ENCODE results near the gene C10orf71. TPM values are rescaled to one million over a fixed set of nuclear protein-coding genes. Genes with fewer than 3 reads are reported as not detected.
A peak's percentile ranks its signal among the peaks of the same experiment; 100 is the strongest.

Gene C10orf71
- total RNA-seq, 4 donors from 2014 or later = not detected

DNA sequence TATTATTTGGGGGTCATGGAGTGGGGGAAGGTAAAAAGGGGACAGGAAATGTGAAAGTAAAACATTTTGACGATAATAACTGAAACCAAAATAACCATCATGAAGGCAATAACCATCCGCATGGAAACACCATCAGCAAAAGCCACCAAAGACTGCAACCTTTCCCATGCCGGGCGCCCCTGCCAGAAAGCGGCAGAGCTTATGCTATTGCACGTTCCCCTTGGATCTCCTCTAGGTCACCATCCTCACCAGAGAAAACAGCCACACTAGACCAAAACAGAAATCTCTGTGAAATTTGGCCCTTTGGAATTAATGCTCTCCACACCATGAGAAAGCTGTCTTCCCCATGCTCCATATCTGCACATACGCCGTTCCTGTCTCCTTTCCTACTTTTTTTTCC, 65.8 kb downstream of the C10orf71 start:
- Histone ChIP-seq H3K4me3 (no peak overlapping the region), H3K9me3 (no peaks in the 10 kb centered on the region), H3K27me3 (peaks cover 3% of the 10 kb centered on the region), H3K27ac (no peak overlapping the region), H3K4me1 (peaks cover 10% of the 10 kb centered on the region), H3K36me3 (no peaks in the 10 kb centered on the region)
- TF ChIP-seq EP300 (IDR thresholded peaks at IDR 0.05) = no peak
- TF ChIP-seq, protein P1, sequence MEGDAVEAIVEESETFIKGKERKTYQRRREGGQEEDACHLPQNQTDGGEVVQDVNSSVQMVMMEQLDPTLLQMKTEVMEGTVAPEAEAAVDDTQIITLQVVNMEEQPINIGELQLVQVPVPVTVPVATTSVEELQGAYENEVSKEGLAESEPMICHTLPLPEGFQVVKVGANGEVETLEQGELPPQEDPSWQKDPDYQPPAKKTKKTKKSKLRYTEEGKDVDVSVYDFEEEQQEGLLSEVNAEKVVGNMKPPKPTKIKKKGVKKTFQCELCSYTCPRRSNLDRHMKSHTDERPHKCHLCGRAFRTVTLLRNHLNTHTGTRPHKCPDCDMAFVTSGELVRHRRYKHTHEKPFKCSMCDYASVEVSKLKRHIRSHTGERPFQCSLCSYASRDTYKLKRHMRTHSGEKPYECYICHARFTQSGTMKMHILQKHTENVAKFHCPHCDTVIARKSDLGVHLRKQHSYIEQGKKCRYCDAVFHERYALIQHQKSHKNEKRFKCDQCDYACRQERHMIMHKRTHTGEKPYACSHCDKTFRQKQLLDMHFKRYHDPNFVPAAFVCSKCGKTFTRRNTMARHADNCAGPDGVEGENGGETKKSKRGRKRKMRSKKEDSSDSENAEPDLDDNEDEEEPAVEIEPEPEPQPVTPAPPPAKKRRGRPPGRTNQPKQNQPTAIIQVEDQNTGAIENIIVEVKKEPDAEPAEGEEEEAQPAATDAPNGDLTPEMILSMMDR (IDR thresholded peaks at IDR 0.05) = no peak
- TF ChIP-seq POLR2AphosphoS5 (IDR thresholded peaks at IDR 0.05) = no peak
- TF ChIP-seq POLR2A (IDR thresholded peaks at IDR 0.05) = no peak
- DNase-seq (ENCODE audit: low spot score in 2 of 2) = peak in 1 of 2 donors; percentile 50
- 90% methylated on average over 8 of the region's 8 CpGs for WGBS

DNA sequence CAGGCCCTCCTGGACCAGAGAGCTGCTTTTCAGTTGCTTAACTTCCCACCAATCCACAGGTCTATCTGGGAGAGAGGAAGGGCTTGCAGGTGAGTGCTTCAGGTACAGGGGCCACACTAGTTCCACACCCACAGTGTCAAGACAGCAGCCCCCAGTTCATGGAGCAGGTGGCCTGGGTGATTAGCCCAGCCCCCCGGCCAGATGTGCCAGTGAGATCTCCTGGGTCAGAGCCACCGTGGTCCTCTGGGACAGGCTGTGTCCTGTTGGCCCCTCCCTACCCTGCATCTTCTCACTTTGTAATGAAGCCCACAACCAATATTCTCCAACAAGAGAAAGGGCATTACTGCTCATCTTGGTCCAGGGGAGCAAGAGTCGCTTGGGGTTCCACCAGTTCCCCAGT, 66.3 kb downstream of the C10orf71 start:
- peaks cover 5% of the 10 kb centered on the region for H3K4me1 ChIP-seq
- no peak overlapping the region for H3K4me3 ChIP-seq
- no peak for TF ChIP-seq POLR2A (IDR thresholded peaks at IDR 0.05)
- no peak for TF ChIP-seq EP300 (IDR thresholded peaks at IDR 0.05)
- TF ChIP-seq POLR2AphosphoS5 (IDR thresholded peaks at IDR 0.05) = no peak
- TF ChIP-seq, protein P1 (IDR thresholded peaks at IDR 0.05) = no peak
- WGBS = 75% methylated on average over 3 of the region's 3 CpGs
- no peaks in the 10 kb centered on the region for H3K9me3 ChIP-seq
- peak in 1 of 2 donors; percentile 32 for DNase-seq (ENCODE audit: low spot score in 2 of 2)
- H3K36me3 ChIP-seq = no peaks in the 10 kb centered on the region
- H3K27ac ChIP-seq = no peak overlapping the region
- peaks cover 4% of the 10 kb centered on the region for H3K27me3 ChIP-seq

DNA sequence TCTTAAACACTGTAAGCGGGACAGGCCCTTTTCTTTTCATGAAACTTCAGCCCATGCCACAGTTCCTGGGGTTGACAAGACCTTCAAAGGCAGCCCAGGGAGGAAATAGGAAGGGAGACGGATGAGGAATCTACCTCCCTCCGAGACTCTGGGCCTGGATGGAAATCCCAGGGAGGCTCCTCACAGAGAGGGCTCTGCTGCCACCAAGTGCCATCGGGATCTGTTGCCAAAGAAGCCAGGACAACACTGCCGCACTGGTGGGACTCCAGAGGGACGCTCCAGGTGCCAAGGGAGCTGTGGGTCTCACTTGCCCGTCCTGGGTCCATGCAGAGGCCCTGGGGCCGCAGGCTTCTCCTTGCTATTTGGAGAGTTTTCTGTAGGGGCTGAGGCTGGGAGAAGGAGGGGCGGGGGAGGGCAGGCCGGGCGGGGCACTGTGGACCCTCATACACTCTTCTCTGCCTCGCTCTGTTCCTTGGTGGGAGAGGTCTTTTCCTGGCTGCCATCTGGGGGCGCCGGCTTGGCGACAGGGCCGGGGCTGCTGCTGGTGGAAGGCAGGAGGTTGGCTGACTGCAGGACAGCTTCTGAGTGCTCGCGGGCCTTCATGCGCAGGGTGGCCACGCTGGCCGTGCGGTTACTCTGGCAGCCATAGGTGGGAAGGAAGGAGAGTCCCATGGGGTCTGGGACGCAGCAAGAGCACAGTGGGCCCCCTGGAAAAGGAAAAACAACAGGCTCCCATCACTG, 66.9 kb downstream of the C10orf71 start:
- TF ChIP-seq POLR2A (IDR thresholded peaks at IDR 0.05) (no peak), POLR2AphosphoS5 (IDR thresholded peaks at IDR 0.05) (no peak), EP300 (IDR thresholded peaks at IDR 0.05) (no peak)
- TF ChIP-seq, protein P1 (IDR thresholded peaks at IDR 0.05) = no peak
- Histone ChIP-seq H3K9me3 (no peaks in the 10 kb centered on the region), H3K4me1 (no peaks in the 10 kb centered on the region), H3K4me3 (no peak overlapping the region), H3K27ac (no peak overlapping the region), H3K36me3 (no peaks in the 10 kb centered on the region), H3K27me3 (peaks cover 8% of the 10 kb centered on the region)
- WGBS = 80% methylated on average over 21 of the region's 23 CpGs
- DNase-seq (ENCODE audit: low spot score in 2 of 2) = peak in 1 of 2 donors; percentile 57

DNA sequence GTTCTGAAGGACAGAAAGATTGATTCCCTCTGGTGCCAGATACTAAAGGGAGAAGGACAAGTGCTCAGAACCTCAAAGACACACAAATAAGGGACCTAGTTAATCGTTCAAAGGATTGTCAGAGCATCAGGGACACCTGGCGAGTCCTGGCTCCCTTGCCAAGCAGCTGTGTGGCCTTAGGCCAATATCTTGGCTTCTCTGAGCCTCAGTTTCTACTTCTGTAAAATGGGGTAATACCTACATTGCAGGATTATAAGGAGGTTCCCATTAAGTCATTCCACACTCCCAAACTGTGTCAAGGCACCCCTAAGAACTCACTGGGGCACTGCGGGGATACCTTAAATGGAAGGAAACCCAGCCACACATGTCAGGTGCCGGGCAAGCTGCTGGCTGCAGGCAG, 67.5 kb downstream of the C10orf71 start:
- peak in 1 of 2 donors; percentile 37 for DNase-seq (ENCODE audit: low spot score in 2 of 2)
- Histone ChIP-seq H3K9me3 (no peaks in the 10 kb centered on the region), H3K27ac (no peak overlapping the region), H3K4me1 (no peaks in the 10 kb centered on the region), H3K27me3 (peaks cover 8% of the 10 kb centered on the region), H3K4me3 (no peak overlapping the region), H3K36me3 (no peaks in the 10 kb centered on the region)
- WGBS = 67% methylated on average over 4 of the region's 4 CpGs
- TF ChIP-seq POLR2AphosphoS5 (IDR thresholded peaks at IDR 0.05) (no peak), EP300 (IDR thresholded peaks at IDR 0.05) (no peak), POLR2A (IDR thresholded peaks at IDR 0.05) (no peak)
- TF ChIP-seq, protein P1 (IDR thresholded peaks at IDR 0.05) = no peak

DNA sequence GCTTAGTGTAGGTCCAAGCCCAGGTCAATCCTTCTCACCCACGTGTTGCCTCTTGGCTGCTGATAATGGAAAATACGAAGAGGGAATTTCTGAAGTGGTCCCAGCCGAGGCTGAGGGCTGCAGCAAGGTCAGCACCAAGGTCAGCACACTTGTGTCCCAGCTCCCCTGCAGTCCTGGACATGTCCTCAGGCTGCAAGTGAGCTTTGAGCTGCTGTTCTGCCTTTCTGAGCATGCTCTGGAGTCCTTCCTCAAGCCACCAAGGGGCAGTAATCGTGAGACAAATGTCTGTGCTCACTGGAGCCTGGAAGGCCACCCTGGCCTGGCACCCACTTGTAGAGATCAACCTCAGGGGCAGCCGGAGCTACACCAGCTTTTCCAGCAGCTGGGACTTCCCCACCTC, 68.6 kb downstream of the C10orf71 start:
- peak in 1 of 2 donors; percentile 32 for DNase-seq (ENCODE audit: low spot score in 2 of 2)
- Histone ChIP-seq H3K9me3 (no peaks in the 10 kb centered on the region), H3K4me3 (no peak overlapping the region), H3K4me1 (no peaks in the 10 kb centered on the region), H3K27ac (no peak overlapping the region), H3K27me3 (peaks cover 8% of the 10 kb centered on the region), H3K36me3 (no peaks in the 10 kb centered on the region)
- 43% methylated on average over 5 of the region's 5 CpGs for whole genome bisulfite sequencing
- TF ChIP-seq, protein P1 (IDR thresholded peaks at IDR 0.05) = no peak
- TF ChIP-seq EP300 (IDR thresholded peaks at IDR 0.05) (no peak), POLR2AphosphoS5 (IDR thresholded peaks at IDR 0.05) (no peak), POLR2A (IDR thresholded peaks at IDR 0.05) (no peak)
